BJ (cell line): ENCODE measurements around the gene SLC35E2B. TPM values are rescaled to one million over a fixed set of nuclear protein-coding genes. Genes with fewer than 3 reads are reported as not detected.
A peak's percentile ranks its signal among the peaks of the same experiment; 100 is the strongest.

Experiments
- CTCF ChIA-PET: fragments of 350-600 bp; formaldehyde crosslinking; extraction: SDS; loops from one replicate; lab custom pipeline; 2021; ENCODE audit warnings: antibody characterized with exemption, inconsistent platforms; lab: Yijun Ruan, JAX
- POLR2A ChIA-PET: fragments of 300-600 bp; sonication (Branson Sonifier 250); formaldehyde crosslinking; extraction: SDS; loops from one replicate; lab custom pipeline; 2021; ENCODE audit warnings: antibody characterized with exemption; lab: Charles Lee
- DNase-seq: peaks from one replicate; pipeline ENCODE4 v3.0.0-alpha.2; 2011; ENCODE audit warnings: low read depth
- H3K27me3 ChIP-seq: 2 replicates; pipeline ENCODE4 v1.6.0; 2011; ENCODE audit warnings: low read length; ENCODE audit not compliant: control insufficient read depth, insufficient read depth
- H3K36me3 ChIP-seq: 2 replicates; pipeline ENCODE4 v1.5.1; 2011; ENCODE audit warnings: low read length; ENCODE audit not compliant: control insufficient read depth, insufficient read depth
- H3K4me3 ChIP-seq: 2 replicates; pipeline ENCODE4 v1.5.1; 2011; ENCODE audit warnings: low read depth, mild to moderate bottlenecking, control low read depth, low read length
- polyA plus RNA-seq: library from polyadenylated mRNA; depleted of rRNA; stranded (reverse); fragments of >200 nt; gene quantifications from 2 replicates; pipeline ENCODE4 v1.2.3, GENCODE V29; 2011
- TF ChIP-seq, protein P1 (sequence below): IDR thresholded peaks from 2 replicates; pipeline ENCODE4 v1.5.1; 2011; ENCODE audit warnings: low read depth, mild to moderate bottlenecking, control low read depth, inconsistent platforms, low read length, moderate library complexity; ENCODE audit not compliant: insufficient read depth

The SLC35E2B gene
- polyA plus RNA-seq, 1 experiment = 15.8 TPM

DNA sequence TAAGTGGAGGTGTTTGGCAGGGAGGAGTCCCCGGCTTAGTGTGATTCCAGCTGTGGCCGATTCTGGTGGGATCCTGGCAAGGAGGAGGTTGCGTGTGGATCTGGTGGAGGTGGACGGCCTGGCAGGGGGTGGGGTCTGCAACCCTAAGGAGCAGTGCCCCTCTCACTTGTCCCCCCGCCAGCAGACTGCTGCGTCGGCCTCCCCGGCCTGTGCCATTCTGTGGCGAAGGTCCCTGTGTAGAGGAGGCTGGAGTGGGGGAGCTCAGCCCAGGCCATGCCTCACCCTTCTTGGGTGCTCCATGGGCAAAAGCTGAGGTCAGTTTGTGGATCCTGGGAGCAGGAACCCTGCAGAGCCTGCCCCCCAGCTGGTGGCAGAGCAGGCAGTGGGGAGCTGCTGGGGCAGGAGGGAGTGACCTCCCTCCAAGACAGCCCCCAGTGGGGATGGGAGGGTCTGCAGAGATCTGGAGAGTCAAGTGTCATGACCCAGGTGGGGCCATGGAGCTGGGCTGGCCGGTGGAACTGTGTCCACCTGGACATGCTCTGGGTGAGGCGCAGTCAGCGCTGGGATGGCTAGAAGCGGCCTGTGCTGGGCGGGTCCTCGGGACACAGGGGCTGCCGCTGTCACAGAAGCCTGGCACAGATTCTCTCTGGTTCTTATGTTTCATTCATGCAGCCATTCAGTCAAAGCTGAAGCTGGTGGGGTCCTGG lies 72.0 kb downstream of the SLC35E2B start:
- DNase-seq = no peak
- TF ChIP-seq, protein P1, sequence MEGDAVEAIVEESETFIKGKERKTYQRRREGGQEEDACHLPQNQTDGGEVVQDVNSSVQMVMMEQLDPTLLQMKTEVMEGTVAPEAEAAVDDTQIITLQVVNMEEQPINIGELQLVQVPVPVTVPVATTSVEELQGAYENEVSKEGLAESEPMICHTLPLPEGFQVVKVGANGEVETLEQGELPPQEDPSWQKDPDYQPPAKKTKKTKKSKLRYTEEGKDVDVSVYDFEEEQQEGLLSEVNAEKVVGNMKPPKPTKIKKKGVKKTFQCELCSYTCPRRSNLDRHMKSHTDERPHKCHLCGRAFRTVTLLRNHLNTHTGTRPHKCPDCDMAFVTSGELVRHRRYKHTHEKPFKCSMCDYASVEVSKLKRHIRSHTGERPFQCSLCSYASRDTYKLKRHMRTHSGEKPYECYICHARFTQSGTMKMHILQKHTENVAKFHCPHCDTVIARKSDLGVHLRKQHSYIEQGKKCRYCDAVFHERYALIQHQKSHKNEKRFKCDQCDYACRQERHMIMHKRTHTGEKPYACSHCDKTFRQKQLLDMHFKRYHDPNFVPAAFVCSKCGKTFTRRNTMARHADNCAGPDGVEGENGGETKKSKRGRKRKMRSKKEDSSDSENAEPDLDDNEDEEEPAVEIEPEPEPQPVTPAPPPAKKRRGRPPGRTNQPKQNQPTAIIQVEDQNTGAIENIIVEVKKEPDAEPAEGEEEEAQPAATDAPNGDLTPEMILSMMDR = no peak
- ChIA-PET CTCF (interaction anchor here (1.0 to 1.5 kb wide), 2 partner anchors 10 to 32 kb away, joined by 3 to 4 read pairs; no protein-coding TSS in a partner anchor), POLR2A (no interaction called here)
- H3K36me3 ChIP-seq = peaks cover 11% of the 10 kb centered on the region
- H3K27me3 ChIP-seq = no peaks in the 10 kb centered on the region
- H3K4me3 ChIP-seq = no peak overlapping the region

DNA sequence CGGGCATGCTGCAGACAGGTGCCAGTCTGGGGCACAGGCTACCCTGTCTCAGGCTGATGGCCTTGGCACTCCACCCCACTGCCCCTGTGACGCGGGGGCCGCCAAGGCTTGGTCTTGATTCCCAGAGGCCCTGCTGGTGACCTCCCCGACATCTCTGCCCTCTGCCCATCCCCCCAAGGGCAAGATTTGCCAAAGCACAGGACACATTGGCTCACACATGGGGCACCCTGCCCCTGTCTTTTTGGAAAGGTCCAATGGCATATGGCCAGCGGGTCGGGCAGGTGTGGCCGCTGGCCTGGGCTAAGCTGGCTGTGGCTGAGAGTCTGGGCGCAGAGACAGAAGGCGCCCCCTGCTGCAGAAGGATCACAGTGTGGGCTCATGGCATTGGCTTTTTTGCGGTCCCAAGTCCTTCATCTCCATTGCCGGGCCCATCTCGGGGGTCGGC lies 72.7 kb downstream of the SLC35E2B start:
- ChIA-PET CTCF (interaction anchor here (0.6 to 1.0 kb wide), 2 partner anchors 32 to 47 kb away, joined by 3 read pairs; no protein-coding TSS in a partner anchor), POLR2A (no interaction called here)

DNA sequence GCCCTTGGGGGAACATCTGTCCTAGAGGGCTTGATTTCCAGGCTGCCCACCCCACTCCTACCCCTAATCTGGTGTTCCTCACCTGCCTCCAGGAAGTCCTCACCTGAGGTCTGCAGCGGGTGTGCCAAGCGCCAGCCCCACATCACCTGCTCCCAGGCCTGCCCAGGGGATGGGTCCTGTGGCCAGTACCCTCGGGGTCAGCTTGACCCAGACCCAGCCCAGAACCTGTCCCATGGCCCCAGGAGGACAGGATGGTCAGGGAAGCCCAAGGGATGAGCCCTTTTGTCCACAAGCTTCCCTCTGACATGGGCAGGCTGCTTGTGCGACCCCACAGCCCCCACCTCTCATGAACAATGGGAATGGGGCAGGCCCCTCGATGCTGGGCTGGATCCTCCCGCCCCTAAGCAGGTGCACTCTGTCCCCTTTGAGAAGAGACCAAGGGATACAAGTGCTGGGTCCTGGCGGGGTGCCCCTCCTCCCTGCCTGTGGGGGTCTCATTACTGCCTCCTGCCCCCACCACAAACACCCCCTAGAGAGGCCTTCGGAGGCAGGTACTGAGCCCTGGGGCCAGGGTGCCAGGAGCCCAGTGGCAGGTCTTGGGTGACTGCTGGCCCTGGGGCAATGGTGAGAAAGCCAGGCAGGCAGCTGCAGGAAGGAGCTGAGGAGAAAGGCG lies 74.1 kb downstream of the SLC35E2B start:
- no peak for DNase-seq
- H3K27me3 ChIP-seq = no peaks in the 10 kb centered on the region
- H3K36me3 ChIP-seq = peaks cover 11% of the 10 kb centered on the region
- TF ChIP-seq, protein P1 = no peak
- CTCF ChIA-PET = no interaction called here
- POLR2A ChIA-PET = no interaction called here
- H3K4me3 ChIP-seq = no peak overlapping the region

More for the DNA sequence above, 72.7 kb downstream of the SLC35E2B start:
- no peak for DNase-seq
- peaks cover 11% of the 10 kb centered on the region for H3K36me3 ChIP-seq
- H3K4me3 ChIP-seq = no peak overlapping the region
- H3K27me3 ChIP-seq = no peaks in the 10 kb centered on the region
- TF ChIP-seq, protein P1 = peak; percentile 18; the same call in 1 of the 2 replicates

DNA sequence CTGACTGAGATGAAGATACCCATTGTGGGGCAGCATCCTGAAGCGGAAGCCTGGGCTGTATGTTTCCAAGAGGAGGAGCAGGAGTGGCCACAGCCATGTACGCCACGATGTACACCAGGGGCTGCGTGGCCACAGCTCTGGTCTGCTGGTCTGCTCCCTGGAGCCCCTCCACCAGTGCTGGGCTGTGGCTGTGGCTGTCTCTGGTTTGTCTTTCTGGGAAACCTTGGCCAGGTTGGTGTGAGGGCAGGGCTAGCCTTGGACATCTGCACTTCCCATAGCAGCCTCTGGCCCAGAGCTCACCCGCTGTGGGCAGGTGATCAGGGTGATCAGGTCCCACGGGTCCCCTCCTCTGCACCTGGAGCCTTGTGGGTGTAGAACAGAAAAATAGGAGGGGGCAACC lies 74.7 kb downstream of the SLC35E2B start:
- Histone ChIP-seq H3K36me3 (peaks cover 11% of the 10 kb centered on the region), H3K4me3 (no peak overlapping the region), H3K27me3 (no peaks in the 10 kb centered on the region)
- no peak for DNase-seq
- TF ChIP-seq, protein P1 = no peak
- CTCF ChIA-PET = no interaction called here
- POLR2A ChIA-PET = no interaction called here

DNA sequence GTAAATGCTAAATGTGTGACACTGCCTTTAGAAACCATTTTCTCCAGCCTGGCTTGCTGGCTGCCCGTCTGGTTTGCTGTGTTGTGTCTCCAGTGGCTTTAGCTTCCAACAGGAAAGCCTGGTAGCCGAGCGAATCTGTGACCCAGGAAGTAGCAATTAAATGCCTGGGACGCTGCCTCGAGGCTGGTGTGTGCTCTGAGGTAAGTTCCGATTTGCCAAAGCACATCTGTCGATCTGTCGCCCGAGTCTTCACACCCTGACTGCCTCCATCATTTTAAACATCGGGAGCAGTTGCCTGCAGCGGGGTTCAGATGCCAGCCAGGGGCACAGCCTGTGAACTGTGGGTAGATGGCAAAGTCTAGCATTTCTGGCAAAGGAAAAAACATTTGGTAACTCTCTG lies 75.1 kb downstream of the SLC35E2B start:
- ChIA-PET CTCF (no interaction called here), POLR2A (no interaction called here)
- TF ChIP-seq, protein P1 = no peak
- Histone ChIP-seq H3K4me3 (no peak overlapping the region), H3K27me3 (no peaks in the 10 kb centered on the region), H3K36me3 (peaks cover 11% of the 10 kb centered on the region)
- DNase-seq = no peak
